Fibroblast of lung (primary cell): ENCODE measurements around the gene ALKBH4. TPM values are rescaled to one million over a fixed set of nuclear protein-coding genes. Genes with fewer than 3 reads are reported as not detected.
"Not testable (repeated sequence)": the region's sequence is repeated elsewhere in the genome, so short reads cannot be mapped to it uniquely, and the experiment has no call there.

Experiments used
- DNase-seq, 2 donors: peaks; one replicate each; pipeline versions ENCODE4 v3.0.0 to v3.0.0-alpha.2; 2010; ENCODE audit warnings: low read depth in 2 of 2
- H2AFZ ChIP-seq: 2 replicates; pipeline ENCODE4 v1.5.1; 2012; ENCODE audit warnings: low read length, control low read depth, inconsistent platforms
- H3K27ac ChIP-seq: 2 replicates; pipeline ENCODE4 v1.5.1; 2011; ENCODE audit warnings: low read length, control low read depth; ENCODE audit not compliant: insufficient read depth
- H3K27me3 ChIP-seq: 2 replicates; pipeline ENCODE4 v1.5.1; 2011; ENCODE audit warnings: mild to moderate bottlenecking, low read length; ENCODE audit not compliant: control insufficient read depth, insufficient read depth
- H3K36me3 ChIP-seq: 2 replicates; pipeline ENCODE4 v1.5.1; 2011; ENCODE audit warnings: low read length; ENCODE audit not compliant: control insufficient read depth, insufficient read depth
- H3K4me1 ChIP-seq: 2 replicates; pipeline ENCODE4 v1.5.1; 2011; ENCODE audit warnings: low read length; ENCODE audit not compliant: control insufficient read depth, insufficient read depth; ENCODE audit errors: extremely low read depth
- H3K4me2 ChIP-seq: 2 replicates; pipeline ENCODE4 v1.5.1; 2011; ENCODE audit warnings: low read length, control low read depth; ENCODE audit not compliant: insufficient read depth; ENCODE audit errors: extremely low read depth
- H3K4me3 ChIP-seq, 4 experiments: fragments of 200-600 bp in 1 of 4; sonication (generic) in 1 of 4; replicated peaks in 1 of 4; 2 replicates each; pipeline ENCODE4 v1.5.1; 2011 to 2016; ENCODE audit warnings: low read length in 4 of 4, low read depth in 3 of 4, mild to moderate bottlenecking in 3 of 4, control low read depth in 2 of 4, inconsistent platforms in 1 of 4, mixed read lengths in 1 of 4; ENCODE audit not compliant: insufficient read depth in 1 of 4; ENCODE audit errors: control extremely low read depth in 1 of 4
- H3K79me2 ChIP-seq: 2 replicates; pipeline ENCODE4 v1.5.1; 2012; ENCODE audit warnings: mild to moderate bottlenecking, low read length, inconsistent platforms; ENCODE audit not compliant: control insufficient read depth, insufficient read depth
- H3K9ac ChIP-seq: 2 replicates; pipeline ENCODE4 v1.5.1; 2011; ENCODE audit warnings: mild to moderate bottlenecking, low read length, control low read depth; ENCODE audit not compliant: insufficient read depth
- H3K9me3 ChIP-seq: 2 replicates; pipeline ENCODE4 v1.5.1; 2012; ENCODE audit warnings: low read depth, low read length; ENCODE audit not compliant: control insufficient read depth, insufficient read depth
- H4K20me1 ChIP-seq: 2 replicates; pipeline ENCODE4 v1.5.1; 2011; ENCODE audit warnings: low read length; ENCODE audit not compliant: control insufficient read depth, insufficient read depth; ENCODE audit errors: extremely low read depth
- CTCF ChIP-seq, 2 donors: IDR thresholded peaks in 1 of 2; conservative IDR thresholded peaks in 1 of 2; 1 replicate in 1 of 2; 2 replicates in 1 of 2; pipeline ENCODE4 v1.5.1; 2011 to 2012; ENCODE audit warnings: low read length in 2 of 2, control low read depth in 1 of 2, inconsistent platforms in 1 of 2, low read depth in 1 of 2, mild to moderate bottlenecking in 1 of 2
- EZH2 ChIP-seq: IDR thresholded peaks from 2 replicates; pipeline ENCODE4 v1.5.1; 2012; ENCODE audit warnings: low read length, control low read depth, mild to moderate bottlenecking; ENCODE audit errors: missing control alignments
- polyA plus RNA-seq, 2 donors: library from polyadenylated mRNA; depleted of rRNA in 1 of 2; stranded (reverse) in 1 of 2; unstranded in 1 of 2; fragments of >200 nt; gene quantifications; 2 replicates each; pipeline ENCODE4 v1.2.1, GENCODE V29; 2011 to 2012; ENCODE audit warnings: missing spikeins in 1 of 2
- total RNA-seq: library from RNA; depleted of rRNA; stranded (reverse); fragments of >200 nt; gene quantifications from 2 replicates; pipeline ENCODE4 v1.2.1, GENCODE V29; 2014

Gene ALKBH4
- total and polyA plus RNA-seq, 2 donors (not counting 1 experiment from before 2014, with no cell fraction given) = 3.7 to 13.2 TPM

GRCh38 chr7:102456327-102456726 is 8.3 kb downstream of the ALKBH4 start:
- DNase-seq = peak; percentile 29 to 75
- Histone ChIP-seq H3K4me1 (no peaks in the 10 kb centered on the region), H2AFZ (no peak overlapping the region), H3K4me2 (no peak overlapping the region), H3K27ac (no peak overlapping the region), H3K4me3 (no peak overlapping the region), H3K27me3 (no peaks in the 10 kb centered on the region), H3K79me2 (no peaks in the 10 kb centered on the region), H4K20me1 (no peaks in the 10 kb centered on the region), H3K36me3 (peaks cover 6% of the 10 kb centered on the region), H3K9ac (no peak overlapping the region), H3K9me3 (no peaks in the 10 kb centered on the region)
- no peak for TF ChIP-seq EZH2

- Histone ChIP-seq H3K79me2 (no peaks in the 10 kb centered on the region), H3K9me3 (no peaks in the 10 kb centered on the region), H3K4me1 (no peaks in the 10 kb centered on the region), H3K9ac (no peak overlapping the region), H3K4me2 (no peak overlapping the region), H3K36me3 (peaks cover 6% of the 10 kb centered on the region), H3K4me3 (no peak overlapping the region), H2AFZ (no peak overlapping the region), H4K20me1 (no peaks in the 10 kb centered on the region), H3K27me3 (no peaks in the 10 kb centered on the region), H3K27ac (no peak overlapping the region)
- no peak for TF ChIP-seq EZH2
- TF ChIP-seq CTCF (conservative IDR thresholded peaks at IDR 0.05 in 1 of 2, IDR thresholded peaks at IDR 0.05 in 1 of 2; ENCODE audit: low read depth in 1 of 2, low read length in 2 of 2) = no peak
- DNase-seq = no peak
Observed at GRCh38 chr7:102455596-102455995, 9.1 kb downstream of the ALKBH4 start.

GRCh38 chr7:102454932-102455331 is 9.7 kb downstream of the ALKBH4 start:
- H3K79me2 ChIP-seq, H3K27me3 ChIP-seq, H3K9ac ChIP-seq, H3K4me3 ChIP-seq, H3K4me1 ChIP-seq, H3K4me2 ChIP-seq, H3K27ac ChIP-seq, H2AFZ ChIP-seq, H4K20me1 ChIP-seq, H3K9me3 ChIP-seq, DNase-seq, H3K36me3 ChIP-seq: not testable (repeated sequence)

- H4K20me1 ChIP-seq = no peaks in the 10 kb centered on the region
- no peak overlapping the region for H3K27ac ChIP-seq
- H3K4me1 ChIP-seq = no peaks in the 10 kb centered on the region
- no peak overlapping the region for H3K9ac ChIP-seq
- no peak overlapping the region for H2AFZ ChIP-seq
- no peaks in the 10 kb centered on the region for H3K79me2 ChIP-seq
- no peaks in the 10 kb centered on the region for H3K9me3 ChIP-seq
- no peak for DNase-seq
- H3K4me3 ChIP-seq = no peak overlapping the region
- no peaks in the 10 kb centered on the region for H3K27me3 ChIP-seq
- peaks cover 6% of the 10 kb centered on the region for H3K36me3 ChIP-seq
- H3K4me2 ChIP-seq = no peak overlapping the region
- TF ChIP-seq EZH2 (no peak), CTCF (conservative IDR thresholded peaks at IDR 0.05 in 1 of 2, IDR thresholded peaks at IDR 0.05 in 1 of 2; ENCODE audit: low read depth in 1 of 2, low read length in 2 of 2) (no peak)
Observed at GRCh38 chr7:102454468-102454867, 10.2 kb downstream of the ALKBH4 start.
